GM06990 (cell line): Measurements from ENCODE around the gene AGAP1.

Experiments
- DNase-seq: peaks from one replicate; pipeline ENCODE4 v3.0.0-alpha.2; 2011; ENCODE audit not compliant: insufficient read length; ENCODE audit errors: extremely low read depth
- H3K27me3 ChIP-seq: replicated peaks from 2 replicates; pipeline ENCODE4 v1.6.0; 2011; ENCODE audit warnings: low read length; ENCODE audit not compliant: control insufficient read depth, insufficient read depth
- H3K36me3 ChIP-seq: 2 replicates; pipeline ENCODE4 v1.5.1; 2011; ENCODE audit warnings: low read length; ENCODE audit not compliant: control insufficient read depth, insufficient read depth
- H3K4me3 ChIP-seq: replicated peaks from 2 replicates; pipeline ENCODE4 v1.5.1; 2011; ENCODE audit warnings: low read depth, mild to moderate bottlenecking, control low read depth, low read length
- TF ChIP-seq, protein P1 (sequence below): IDR thresholded peaks from 2 replicates; pipeline ENCODE4 v1.5.1; 2011; ENCODE audit warnings: low read length, control low read depth, mild to moderate bottlenecking, inconsistent platforms; ENCODE audit not compliant: insufficient read depth, poor library complexity, severe bottlenecking

Gene AGAP1

GRCh38 chr2:235770909-235771820 is 277.3 kb downstream of the AGAP1 start:
- Histone ChIP-seq H3K27me3 (no peaks in the 10 kb centered on the region), H3K4me3 (no peak overlapping the region), H3K36me3 (no peaks in the 10 kb centered on the region)
- no peak for DNase-seq
- TF ChIP-seq, protein P1, sequence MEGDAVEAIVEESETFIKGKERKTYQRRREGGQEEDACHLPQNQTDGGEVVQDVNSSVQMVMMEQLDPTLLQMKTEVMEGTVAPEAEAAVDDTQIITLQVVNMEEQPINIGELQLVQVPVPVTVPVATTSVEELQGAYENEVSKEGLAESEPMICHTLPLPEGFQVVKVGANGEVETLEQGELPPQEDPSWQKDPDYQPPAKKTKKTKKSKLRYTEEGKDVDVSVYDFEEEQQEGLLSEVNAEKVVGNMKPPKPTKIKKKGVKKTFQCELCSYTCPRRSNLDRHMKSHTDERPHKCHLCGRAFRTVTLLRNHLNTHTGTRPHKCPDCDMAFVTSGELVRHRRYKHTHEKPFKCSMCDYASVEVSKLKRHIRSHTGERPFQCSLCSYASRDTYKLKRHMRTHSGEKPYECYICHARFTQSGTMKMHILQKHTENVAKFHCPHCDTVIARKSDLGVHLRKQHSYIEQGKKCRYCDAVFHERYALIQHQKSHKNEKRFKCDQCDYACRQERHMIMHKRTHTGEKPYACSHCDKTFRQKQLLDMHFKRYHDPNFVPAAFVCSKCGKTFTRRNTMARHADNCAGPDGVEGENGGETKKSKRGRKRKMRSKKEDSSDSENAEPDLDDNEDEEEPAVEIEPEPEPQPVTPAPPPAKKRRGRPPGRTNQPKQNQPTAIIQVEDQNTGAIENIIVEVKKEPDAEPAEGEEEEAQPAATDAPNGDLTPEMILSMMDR: no peak

DNA sequence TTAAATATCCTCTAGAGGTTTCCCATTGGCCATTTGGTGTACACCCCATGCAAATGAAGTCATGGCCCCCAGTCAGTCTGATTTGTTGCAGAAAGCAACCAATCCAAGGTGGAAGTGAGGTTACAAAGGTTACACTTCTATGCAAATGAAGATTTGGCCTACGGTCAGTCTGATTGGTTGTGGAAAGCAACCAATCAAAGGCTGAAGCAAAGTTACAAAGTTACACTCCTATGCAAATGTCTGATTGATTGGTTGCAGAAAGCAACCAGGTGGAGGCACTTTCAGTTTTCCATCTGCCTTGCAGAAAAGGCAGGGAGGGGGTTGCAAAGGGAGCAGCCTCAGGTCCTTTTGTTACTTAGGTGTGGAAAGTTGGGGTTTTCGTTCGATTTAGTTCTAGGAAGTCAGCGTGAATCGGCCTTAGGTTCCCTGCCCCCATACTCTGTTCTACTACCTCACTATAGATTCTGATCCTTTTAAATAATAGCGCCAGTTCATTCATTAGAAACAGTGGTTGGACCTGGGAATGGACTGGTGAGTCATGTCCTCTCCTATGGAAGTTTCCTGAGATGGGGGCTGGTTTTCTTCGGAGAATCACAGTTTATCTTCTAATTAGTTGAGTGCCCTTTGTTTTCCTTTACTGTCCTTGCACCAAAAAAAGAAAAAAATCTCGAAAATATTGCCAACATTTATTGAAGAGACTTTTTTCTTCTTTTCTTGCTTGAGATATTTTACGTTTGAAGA is 279.5 kb downstream of the AGAP1 start:
- TF ChIP-seq, protein P1: no peak
- H3K36me3 ChIP-seq: no peaks in the 10 kb centered on the region

DNA sequence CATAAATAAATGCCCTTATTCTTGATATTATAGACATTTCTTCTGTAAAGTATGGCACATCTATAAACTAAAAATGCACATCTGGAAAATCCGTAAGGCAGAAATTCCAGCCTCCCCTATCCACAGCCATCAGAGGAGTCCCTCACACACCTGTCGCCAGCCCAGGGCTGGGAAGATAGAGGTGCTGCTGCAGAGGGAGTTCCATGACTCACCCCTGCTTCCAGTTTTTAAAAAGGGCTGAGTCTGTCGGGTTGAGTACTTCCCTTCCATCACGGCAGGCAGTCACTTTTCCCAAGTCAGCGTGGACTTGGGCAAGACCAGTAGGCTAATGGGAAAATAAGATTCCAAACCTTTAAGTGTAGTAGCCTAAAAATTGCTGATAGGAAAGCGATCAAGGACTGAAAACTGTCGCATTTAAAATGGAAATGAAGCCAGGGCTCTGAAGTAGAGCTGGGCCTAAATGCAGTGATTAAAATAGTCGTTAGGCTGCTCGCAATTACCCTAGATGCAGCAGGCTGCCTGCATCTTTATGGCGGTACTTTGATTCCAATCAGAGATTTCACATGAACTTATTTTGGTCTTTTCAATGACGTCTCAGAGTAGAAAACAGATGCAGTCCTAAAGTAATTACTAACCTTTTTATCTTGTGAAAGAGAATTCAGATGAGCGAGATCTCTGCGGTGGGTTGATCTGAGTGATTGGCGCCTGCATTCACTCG is 280.5 kb downstream of the AGAP1 start:
- DNase-seq: no peak
- no peak overlapping the region for H3K4me3 ChIP-seq
- no peaks in the 10 kb centered on the region for H3K36me3 ChIP-seq
- H3K27me3 ChIP-seq: no peaks in the 10 kb centered on the region; the same call in 1 of the 2 replicates
- TF ChIP-seq, protein P1: no peak

More for the DNA sequence above, 279.5 kb downstream of the AGAP1 start:
- no peaks in the 10 kb centered on the region; the same call in 1 of the 2 replicates for H3K27me3 ChIP-seq
- H3K4me3 ChIP-seq: no peak overlapping the region
- no peak for DNase-seq

DNA sequence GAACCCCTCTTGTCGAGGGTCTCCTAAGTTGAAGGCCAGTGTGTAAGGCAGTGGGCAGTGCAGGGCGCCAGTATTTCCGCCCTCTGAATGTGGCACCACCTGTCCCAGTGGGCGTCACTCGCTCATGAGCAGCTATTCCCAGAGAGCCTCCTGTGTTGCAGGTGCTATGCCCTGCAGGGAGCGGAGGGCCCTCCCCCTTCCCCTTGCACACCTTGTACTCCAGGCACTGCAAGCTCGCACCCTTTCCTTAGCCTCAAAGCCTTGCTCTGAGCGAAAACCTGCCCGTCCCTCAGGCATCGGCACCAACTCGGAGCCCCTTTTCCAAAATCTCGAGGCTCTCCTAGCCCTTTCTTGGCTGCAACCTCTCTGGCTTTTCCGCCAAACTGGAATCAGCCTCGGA is 282.7 kb downstream of the AGAP1 start:
- Histone ChIP-seq H3K27me3 (no peaks in the 10 kb centered on the region; the same call in 1 of the 2 replicates), H3K36me3 (no peaks in the 10 kb centered on the region), H3K4me3 (no peak overlapping the region)
- TF ChIP-seq, protein P1: no peak
- no peak for DNase-seq

- DNase-seq: no peak
- TF ChIP-seq, protein P1: peak; percentile 92
These were observed 285.6 kb downstream of the AGAP1 start for GRCh38 chr2:235779444-235779896.

More at GRCh38 chr2:235779444-235779896, 285.6 kb downstream of the AGAP1 start:
- Histone ChIP-seq H3K4me3 (no peak overlapping the region), H3K36me3 (no peaks in the 10 kb centered on the region), H3K27me3 (no peaks in the 10 kb centered on the region; the same call in 1 of the 2 replicates)
